HepG2 (cell line): ENCODE results near the gene ZBTB45. TPM values are rescaled to one million over a fixed set of nuclear protein-coding genes. Genes with fewer than 3 reads are reported as not detected.
A peak's percentile ranks its signal among the peaks of the same experiment; 100 is the strongest.

Experiments
- ARHGAP35 ChIP-seq: sonication (generic); formaldehyde crosslinking; IDR thresholded peaks from 2 replicates; pipeline ENCODE4 v1.9.0; 2022; ENCODE audit warnings: mild to moderate bottlenecking, inconsistent platforms, moderate library complexity, missing genetic modification reagents, borderline replicate concordance
- CAMTA2 ChIP-seq: sonication (generic); formaldehyde crosslinking; IDR thresholded peaks from 2 replicates; pipeline ENCODE4 v1.4.0; 2020; ENCODE audit warnings: mild to moderate bottlenecking, missing genetic modification reagents, borderline replicate concordance
- CC2D1A ChIP-seq: sonication (generic); formaldehyde crosslinking; IDR thresholded peaks from 2 replicates; pipeline ENCODE4 v1.8.1; 2023; ENCODE audit warnings: mild to moderate bottlenecking, missing genetic modification reagents
- CEBPG ChIP-seq: IDR thresholded peaks from 2 replicates; pipeline ENCODE4 v1.6.1; 2016
- CSRNP2 ChIP-seq: sonication (generic); formaldehyde crosslinking; conservative IDR thresholded peaks from 2 replicates; pipeline ENCODE4 v1.8.0; 2022; ENCODE audit warnings: low read depth, missing genetic modification reagents
- FOXO4 ChIP-seq: sonication (generic); formaldehyde crosslinking; conservative IDR thresholded peaks from 2 replicates; pipeline ENCODE4 v1.8.1; 2023; ENCODE audit warnings: missing genetic modification reagents
- HNF4G ChIP-seq, 2 experiments: sonication (generic) in 1 of 2; formaldehyde crosslinking in 1 of 2; IDR thresholded peaks; 2 replicates each; pipeline versions ENCODE4 v1.4.0 to v1.6.1; 2011 to 2020; ENCODE audit warnings: borderline replicate concordance in 2 of 2, low read depth in 2 of 2, mild to moderate bottlenecking in 2 of 2, low read length in 1 of 2, missing genetic modification reagents in 1 of 2, moderate library complexity in 1 of 2
- MAZ ChIP-seq, 2 experiments: sonication (generic) in 1 of 2; formaldehyde crosslinking in 1 of 2; IDR thresholded peaks; 2 replicates each; pipeline versions ENCODE4 v1.5.0 to v1.6.1; 2012 to 2020; ENCODE audit warnings: low read depth in 2 of 2, mild to moderate bottlenecking in 2 of 2, borderline replicate concordance in 1 of 2, improper control_type of control experiment in 1 of 2, low read length in 1 of 2, missing genetic modification reagents in 1 of 2, moderate library complexity in 1 of 2
- NCOA5 ChIP-seq: sonication (generic); formaldehyde crosslinking; IDR thresholded peaks from 2 replicates; pipeline ENCODE4 v1.4.0; 2020; ENCODE audit warnings: missing genetic modification reagents
- RBAK ChIP-seq: sonication (generic); formaldehyde crosslinking; IDR thresholded peaks from 2 replicates; pipeline ENCODE4 v1.5.1; 2020; ENCODE audit warnings: mild to moderate bottlenecking, missing genetic modification reagents
- ZMYM3 ChIP-seq: sonication (generic); formaldehyde crosslinking; IDR thresholded peaks from 2 replicates; pipeline ENCODE4 v1.5.1; 2020; ENCODE audit warnings: mild to moderate bottlenecking, missing genetic modification reagents
- ZNF20 ChIP-seq: sonication (generic); formaldehyde crosslinking; IDR thresholded peaks from 2 replicates; pipeline ENCODE4 v1.4.0; 2020; ENCODE audit warnings: mild to moderate bottlenecking, moderate library complexity, missing genetic modification reagents
- ZNF383 ChIP-seq: sonication (generic); formaldehyde crosslinking; IDR thresholded peaks from 2 replicates; pipeline ENCODE4 v1.4.0; 2020; ENCODE audit warnings: missing genetic modification reagents, mild to moderate bottlenecking, borderline replicate concordance
- ZNF431 ChIP-seq: sonication (generic); formaldehyde crosslinking; IDR thresholded peaks from 2 replicates; pipeline ENCODE4 v1.9.0; 2022; ENCODE audit warnings: missing genetic modification reagents, low read depth, mild to moderate bottlenecking, borderline replicate concordance
- ZNF563 ChIP-seq: sonication (generic); formaldehyde crosslinking; IDR thresholded peaks from 2 replicates; pipeline ENCODE4 v1.8.0; 2022; ENCODE audit warnings: mild to moderate bottlenecking, moderate library complexity, missing genetic modification reagents
- ZNF746 ChIP-seq: sonication (generic); formaldehyde crosslinking; IDR thresholded peaks from 2 replicates; pipeline ENCODE4 v1.8.0; 2022; ENCODE audit warnings: mild to moderate bottlenecking, missing genetic modification reagents
- ZNF768 ChIP-seq: sonication (generic); formaldehyde crosslinking; IDR thresholded peaks from 2 replicates; pipeline ENCODE4 v1.4.0; 2020; ENCODE audit warnings: missing genetic modification reagents
- ZNF781 ChIP-seq: sonication (generic); formaldehyde crosslinking; IDR thresholded peaks from 2 replicates; pipeline ENCODE4 v1.5.1; 2020; ENCODE audit warnings: borderline replicate concordance, mild to moderate bottlenecking, missing genetic modification reagents; ENCODE audit errors: not compliant biosample characterization
- polyA plus RNA-seq, 8 experiments: library from polyadenylated mRNA; depleted of rRNA in 3 of 8; stranded (reverse) in 7 of 8; unstranded in 1 of 8; fragments of >200 nt; fragmentation: Illumina TruSeq in 4 of 8; extraction: Trizol in 4 of 8; gene quantifications; 2 replicates each; pipeline versions ENCODE4 v1.2.1 to v1.2.3, GENCODE V29; 2011 to 2016; ENCODE audit warnings: low read depth in 4 of 8, missing spikeins in 1 of 8, mixed read lengths in 1 of 8; ENCODE audit not compliant: insufficient read depth in 1 of 8
- total RNA-seq, 5 experiments: library from RNA; depleted of rRNA; stranded (reverse); fragments of >200 nt; fragmentation: Illumina TruSeq; extraction: Trizol; gene quantifications; 2 replicates each; pipeline ENCODE4 v1.2.3, GENCODE V29; 2016; ENCODE audit warnings: low read depth in 1 of 5
- TF ChIP-seq, protein P1 (sequence below): IDR thresholded peaks from 2 replicates; pipeline ENCODE4 v1.6.1; 2016; ENCODE audit warnings: missing compliant biosample characterization, missing genetic modification reagents, borderline replicate concordance

Gene ZBTB45
- total and polyA plus RNA-seq, 2 of the 13 experiments (the other 11 are each of a cell fraction or from before 2014, with no cell fraction given): 3.0 to 3.7 TPM

DNA sequence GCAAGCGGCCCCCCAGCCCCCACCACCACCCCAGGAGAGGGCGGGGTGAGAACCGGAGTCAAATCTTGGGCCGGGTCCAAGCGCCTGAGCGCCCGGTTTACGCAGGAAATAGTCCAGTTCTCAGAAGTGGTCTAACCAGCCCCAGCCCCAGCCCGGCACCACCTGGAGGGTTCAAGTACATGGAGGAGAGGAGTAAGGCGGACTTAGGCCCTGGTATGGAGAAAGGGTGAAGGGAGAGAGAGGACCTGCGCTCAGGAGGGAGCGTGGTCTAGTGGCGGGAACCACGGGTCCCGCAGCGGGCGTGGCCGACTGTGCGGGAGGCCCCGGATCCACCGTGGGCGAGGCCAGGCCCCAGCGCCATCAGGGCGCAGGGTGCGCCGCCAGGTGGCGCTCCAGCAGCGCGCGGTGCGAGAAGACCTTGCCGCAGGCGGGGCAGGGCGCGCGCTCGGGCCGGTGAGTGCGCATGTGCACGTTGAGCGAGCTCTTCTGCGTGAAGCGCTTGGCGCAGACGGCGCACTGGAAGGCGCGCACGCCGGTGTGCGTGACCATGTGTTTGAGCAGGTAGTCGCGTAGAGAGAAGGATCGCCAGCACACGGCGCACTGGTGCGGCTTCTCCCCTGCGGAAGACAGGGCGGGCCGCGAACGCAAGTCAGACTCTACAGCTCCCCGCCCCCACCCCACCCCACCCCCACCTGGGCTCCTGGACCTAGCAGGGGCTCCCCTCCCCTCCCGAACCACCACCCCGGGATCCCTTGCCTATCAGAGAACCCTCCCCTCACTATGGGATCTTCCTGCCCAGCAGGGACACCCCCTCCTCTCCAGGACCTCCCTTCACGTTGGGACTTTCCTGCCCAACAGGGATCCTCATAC, 5.7 kb downstream of the ZBTB45 start (continued):
- TF ChIP-seq HNF4G (IDR thresholded peaks at IDR 0.05; ENCODE audit: borderline replicate concordance, low read depth, low read length) (no peak), HNF4G (CRISPR knock-in tag; IDR thresholded peaks at IDR 0.05; ENCODE audit: borderline replicate concordance, low read depth) (0 out of 2 replicates have a peak, but pooled peaks have one; percentile 62), CAMTA2 (CRISPR knock-in tag) (0 out of 2 replicates have a peak, but pooled peaks have one; percentile 27), ZNF768 (CRISPR knock-in tag) (0 out of 2 replicates have a peak, but pooled peaks have one; percentile 53), NCOA5 (CRISPR knock-in tag) (no peak), ZNF383 (CRISPR knock-in tag) (no peak), CEBPG (CRISPR knock-in tag) (peak; percentile 50; the same call in 1 of the 2 replicates), RBAK (CRISPR knock-in tag) (no peak), ZNF563 (CRISPR knock-in tag) (no peak), CSRNP2 (no peak), ARHGAP35 (no peak; the same call in 1 of the 2 replicates), FOXO4 (CRISPR knock-in tag) (no peak), ZNF20 (CRISPR knock-in tag) (no peak), ZNF431 (CRISPR knock-in tag) (0 out of 2 replicates have a peak, but pooled peaks have one; percentile 77), ZMYM3 (CRISPR knock-in tag) (no peak), ZNF781 (no peak), CC2D1A (no peak), ZNF746 (no peak; the same call in 1 of the 2 replicates), MAZ (IDR thresholded peaks at IDR 0.05; ENCODE audit: borderline replicate concordance, low read depth, low read length) (0 out of 2 replicates have a peak, but pooled peaks have one; percentile 30), MAZ (CRISPR knock-in tag; IDR thresholded peaks at IDR 0.05; ENCODE audit: low read depth) (peak; percentile 91)
- TF ChIP-seq, protein P1, sequence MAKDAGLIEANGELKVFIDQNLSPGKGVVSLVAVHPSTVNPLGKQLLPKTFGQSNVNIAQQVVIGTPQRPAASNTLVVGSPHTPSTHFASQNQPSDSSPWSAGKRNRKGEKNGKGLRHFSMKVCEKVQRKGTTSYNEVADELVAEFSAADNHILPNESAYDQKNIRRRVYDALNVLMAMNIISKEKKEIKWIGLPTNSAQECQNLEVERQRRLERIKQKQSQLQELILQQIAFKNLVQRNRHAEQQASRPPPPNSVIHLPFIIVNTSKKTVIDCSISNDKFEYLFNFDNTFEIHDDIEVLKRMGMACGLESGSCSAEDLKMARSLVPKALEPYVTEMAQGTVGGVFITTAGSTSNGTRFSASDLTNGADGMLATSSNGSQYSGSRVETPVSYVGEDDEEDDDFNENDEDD (CRISPR knock-in tag): peak; percentile 95
